ENCODE results near the gene TMEM212. TPM values are rescaled to one million over a fixed set of nuclear protein-coding genes. Genes with fewer than 3 reads are reported as not detected.

TMEM212 gene
- total and polyA plus RNA-seq, 2 of the 13 experiments (the other 11 are each of a cell fraction or from before 2014, with no cell fraction given), result not detected

DNA sequence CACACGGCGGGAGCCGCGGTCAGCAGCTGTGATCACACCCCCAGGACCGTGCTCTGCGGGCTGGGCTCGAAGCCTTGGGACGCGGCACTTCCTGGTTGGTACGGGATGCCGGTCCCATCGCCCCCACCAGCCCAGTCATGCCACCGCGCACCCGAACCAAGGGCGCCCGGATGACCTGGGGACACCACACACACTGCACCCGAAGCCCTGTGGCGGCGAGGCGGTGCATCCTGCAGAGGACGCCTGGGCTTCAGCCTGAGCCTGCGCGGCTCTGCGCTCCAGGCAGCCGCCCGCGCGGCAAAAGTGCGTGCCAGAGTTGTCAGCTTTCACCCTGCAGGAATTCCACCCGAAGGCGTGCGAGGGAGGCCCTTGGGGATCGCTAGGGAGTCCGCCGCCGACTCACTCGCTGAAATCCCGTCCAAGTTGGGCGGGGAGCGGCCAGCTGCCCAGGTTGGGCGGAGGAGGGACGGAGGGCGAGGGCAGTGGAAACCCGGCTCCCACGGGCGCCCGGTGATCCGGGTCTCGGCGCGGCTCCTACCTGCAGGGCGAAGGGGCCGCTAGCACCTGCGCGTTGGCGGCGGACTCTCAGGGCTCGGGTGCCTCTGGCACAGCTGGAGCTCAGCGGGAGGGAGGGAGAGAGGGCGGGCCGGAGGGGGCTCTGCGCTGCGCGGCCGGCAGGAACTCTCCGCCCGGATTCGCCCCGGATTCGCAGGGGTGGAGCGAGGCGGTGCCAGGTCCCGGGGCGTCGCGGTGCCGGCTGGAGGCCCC is 33.1 kb upstream of the TMEM212 start, which contains the start of gene PLD1 (continued):
- TF ChIP-seq, protein P1, sequence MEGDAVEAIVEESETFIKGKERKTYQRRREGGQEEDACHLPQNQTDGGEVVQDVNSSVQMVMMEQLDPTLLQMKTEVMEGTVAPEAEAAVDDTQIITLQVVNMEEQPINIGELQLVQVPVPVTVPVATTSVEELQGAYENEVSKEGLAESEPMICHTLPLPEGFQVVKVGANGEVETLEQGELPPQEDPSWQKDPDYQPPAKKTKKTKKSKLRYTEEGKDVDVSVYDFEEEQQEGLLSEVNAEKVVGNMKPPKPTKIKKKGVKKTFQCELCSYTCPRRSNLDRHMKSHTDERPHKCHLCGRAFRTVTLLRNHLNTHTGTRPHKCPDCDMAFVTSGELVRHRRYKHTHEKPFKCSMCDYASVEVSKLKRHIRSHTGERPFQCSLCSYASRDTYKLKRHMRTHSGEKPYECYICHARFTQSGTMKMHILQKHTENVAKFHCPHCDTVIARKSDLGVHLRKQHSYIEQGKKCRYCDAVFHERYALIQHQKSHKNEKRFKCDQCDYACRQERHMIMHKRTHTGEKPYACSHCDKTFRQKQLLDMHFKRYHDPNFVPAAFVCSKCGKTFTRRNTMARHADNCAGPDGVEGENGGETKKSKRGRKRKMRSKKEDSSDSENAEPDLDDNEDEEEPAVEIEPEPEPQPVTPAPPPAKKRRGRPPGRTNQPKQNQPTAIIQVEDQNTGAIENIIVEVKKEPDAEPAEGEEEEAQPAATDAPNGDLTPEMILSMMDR (CRISPR knock-in tag; IDR thresholded peaks at IDR 0.05), result peak; percentile 38
- no peak; the same call in none of the 2 replicates for TF ChIP-seq ZNF331 (CRISPR knock-in tag; IDR thresholded peaks at IDR 0.05)
- no peak for TF ChIP-seq ZNF569 (CRISPR knock-in tag; IDR thresholded peaks at IDR 0.05; ENCODE audit: borderline replicate concordance)
- peak; percentile 92 for TF ChIP-seq HNRNPK (IDR thresholded peaks at IDR 0.05; ENCODE audit: low read depth, low read length, poor library complexity, severe bottlenecking)
- TF ChIP-seq ZNF550 (CRISPR knock-in tag; IDR thresholded peaks at IDR 0.05; ENCODE audit: borderline replicate concordance), result no peak
- no peak for TF ChIP-seq MEIS2 (CRISPR knock-in tag; IDR thresholded peaks at IDR 0.05)
- peak; percentile 78 for TF ChIP-seq ZNF431 (CRISPR knock-in tag; IDR thresholded peaks at IDR 0.05; ENCODE audit: borderline replicate concordance, low read depth)
- TF ChIP-seq ZNF564 (CRISPR knock-in tag; IDR thresholded peaks at IDR 0.05), result peak; percentile 88
- no peak; the same call in 1 of the 2 replicates for TF ChIP-seq SMAD3 (CRISPR knock-in tag; IDR thresholded peaks at IDR 0.05)
- TF ChIP-seq POLR2A (IDR thresholded peaks at IDR 0.05; ENCODE audit: insufficient read depth in 1 of 2, low read depth in 2 of 2, low read length in 2 of 2), result peak in 1 of 2 experiments; percentile 75; a peak in 2 of 4 replicates
- peak; percentile 17; the same call in 1 of the 2 replicates for TF ChIP-seq MXD4 (CRISPR knock-in tag; IDR thresholded peaks at IDR 0.05)
- peak; percentile 83; the same call in 1 of the 2 replicates for TF ChIP-seq PCBP1 (IDR thresholded peaks at IDR 0.05; ENCODE audit: borderline replicate concordance, low read depth, low read length)
- TF ChIP-seq, protein P2, sequence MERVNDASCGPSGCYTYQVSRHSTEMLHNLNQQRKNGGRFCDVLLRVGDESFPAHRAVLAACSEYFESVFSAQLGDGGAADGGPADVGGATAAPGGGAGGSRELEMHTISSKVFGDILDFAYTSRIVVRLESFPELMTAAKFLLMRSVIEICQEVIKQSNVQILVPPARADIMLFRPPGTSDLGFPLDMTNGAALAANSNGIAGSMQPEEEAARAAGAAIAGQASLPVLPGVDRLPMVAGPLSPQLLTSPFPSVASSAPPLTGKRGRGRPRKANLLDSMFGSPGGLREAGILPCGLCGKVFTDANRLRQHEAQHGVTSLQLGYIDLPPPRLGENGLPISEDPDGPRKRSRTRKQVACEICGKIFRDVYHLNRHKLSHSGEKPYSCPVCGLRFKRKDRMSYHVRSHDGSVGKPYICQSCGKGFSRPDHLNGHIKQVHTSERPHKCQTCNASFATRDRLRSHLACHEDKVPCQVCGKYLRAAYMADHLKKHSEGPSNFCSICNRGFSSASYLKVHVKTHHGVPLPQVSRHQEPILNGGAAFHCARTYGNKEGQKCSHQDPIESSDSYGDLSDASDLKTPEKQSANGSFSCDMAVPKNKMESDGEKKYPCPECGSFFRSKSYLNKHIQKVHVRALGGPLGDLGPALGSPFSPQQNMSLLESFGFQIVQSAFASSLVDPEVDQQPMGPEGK (CRISPR knock-in tag; IDR thresholded peaks at IDR 0.05), result peak; percentile 97
- TF ChIP-seq, protein P3, sequence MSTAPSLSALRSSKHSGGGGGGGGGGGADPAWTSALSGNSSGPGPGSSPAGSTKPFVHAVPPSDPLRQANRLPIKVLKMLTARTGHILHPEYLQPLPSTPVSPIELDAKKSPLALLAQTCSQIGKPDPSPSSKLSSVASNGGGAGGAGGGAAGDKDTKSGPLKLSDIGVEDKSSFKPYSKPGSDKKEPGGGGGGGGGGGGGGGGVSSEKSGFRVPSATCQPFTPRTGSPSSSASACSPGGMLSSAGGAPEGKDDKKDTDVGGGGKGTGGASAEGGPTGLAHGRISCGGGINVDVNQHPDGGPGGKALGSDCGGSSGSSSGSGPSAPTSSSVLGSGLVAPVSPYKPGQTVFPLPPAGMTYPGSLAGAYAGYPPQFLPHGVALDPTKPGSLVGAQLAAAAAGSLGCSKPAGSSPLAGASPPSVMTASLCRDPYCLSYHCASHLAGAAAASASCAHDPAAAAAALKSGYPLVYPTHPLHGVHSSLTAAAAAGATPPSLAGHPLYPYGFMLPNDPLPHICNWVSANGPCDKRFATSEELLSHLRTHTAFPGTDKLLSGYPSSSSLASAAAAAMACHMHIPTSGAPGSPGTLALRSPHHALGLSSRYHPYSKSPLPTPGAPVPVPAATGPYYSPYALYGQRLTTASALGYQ (CRISPR knock-in tag; IDR thresholded peaks at IDR 0.05), result no peak
- TF ChIP-seq, protein P4, sequence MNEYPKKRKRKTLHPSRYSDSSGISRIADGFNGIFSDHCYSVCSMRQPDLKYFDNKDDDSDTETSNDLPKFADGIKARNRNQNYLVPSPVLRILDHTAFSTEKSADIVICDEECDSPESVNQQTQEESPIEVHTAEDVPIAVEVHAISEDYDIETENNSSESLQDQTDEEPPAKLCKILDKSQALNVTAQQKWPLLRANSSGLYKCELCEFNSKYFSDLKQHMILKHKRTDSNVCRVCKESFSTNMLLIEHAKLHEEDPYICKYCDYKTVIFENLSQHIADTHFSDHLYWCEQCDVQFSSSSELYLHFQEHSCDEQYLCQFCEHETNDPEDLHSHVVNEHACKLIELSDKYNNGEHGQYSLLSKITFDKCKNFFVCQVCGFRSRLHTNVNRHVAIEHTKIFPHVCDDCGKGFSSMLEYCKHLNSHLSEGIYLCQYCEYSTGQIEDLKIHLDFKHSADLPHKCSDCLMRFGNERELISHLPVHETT (CRISPR knock-in tag; conservative IDR thresholded peaks at IDR 0.05), result no peak
- no peak for TF ChIP-seq ZNF264 (CRISPR knock-in tag; IDR thresholded peaks at IDR 0.05)
- no peak for TF ChIP-seq CREM (IDR thresholded peaks at IDR 0.05)
- no peak for TF ChIP-seq CREM (CRISPR knock-in tag; IDR thresholded peaks at IDR 0.05)
- peak; percentile 59; the same call in 1 of the 2 replicates for TF ChIP-seq KDM2A (CRISPR knock-in tag; IDR thresholded peaks at IDR 0.05; ENCODE audit: borderline replicate concordance, low read depth)
- TF ChIP-seq, protein P5, sequence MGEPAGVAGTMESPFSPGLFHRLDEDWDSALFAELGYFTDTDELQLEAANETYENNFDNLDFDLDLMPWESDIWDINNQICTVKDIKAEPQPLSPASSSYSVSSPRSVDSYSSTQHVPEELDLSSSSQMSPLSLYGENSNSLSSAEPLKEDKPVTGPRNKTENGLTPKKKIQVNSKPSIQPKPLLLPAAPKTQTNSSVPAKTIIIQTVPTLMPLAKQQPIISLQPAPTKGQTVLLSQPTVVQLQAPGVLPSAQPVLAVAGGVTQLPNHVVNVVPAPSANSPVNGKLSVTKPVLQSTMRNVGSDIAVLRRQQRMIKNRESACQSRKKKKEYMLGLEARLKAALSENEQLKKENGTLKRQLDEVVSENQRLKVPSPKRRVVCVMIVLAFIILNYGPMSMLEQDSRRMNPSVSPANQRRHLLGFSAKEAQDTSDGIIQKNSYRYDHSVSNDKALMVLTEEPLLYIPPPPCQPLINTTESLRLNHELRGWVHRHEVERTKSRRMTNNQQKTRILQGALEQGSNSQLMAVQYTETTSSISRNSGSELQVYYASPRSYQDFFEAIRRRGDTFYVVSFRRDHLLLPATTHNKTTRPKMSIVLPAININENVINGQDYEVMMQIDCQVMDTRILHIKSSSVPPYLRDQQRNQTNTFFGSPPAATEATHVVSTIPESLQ (CRISPR knock-in tag; conservative IDR thresholded peaks at IDR 0.05), result 0 out of 2 replicates have a peak, but pooled peaks have one; percentile 42
- no peak for TF ChIP-seq ARNT (IDR thresholded peaks at IDR 0.05)

All from HepG2 (cell line).